Breast epithelium (tissue), 4 donors: Measurements from ENCODE around the gene STRA8. TPM values are rescaled to one million over a fixed set of nuclear protein-coding genes. Genes with fewer than 3 reads are reported as not detected.

Experiments
- DNase-seq, 2 donors: peaks; one replicate each; pipeline ENCODE4 v3.0.0-alpha.2; 2019; ENCODE audit warnings: low spot score in 2 of 2
- H3K27ac ChIP-seq, 2 donors: fragments of 200-600 bp; sonication (generic) in 1 of 2; one replicate each; pipeline ENCODE4 v1.5.1; 2016 to 2019; ENCODE audit warnings: mild to moderate bottlenecking in 1 of 2
- H3K27me3 ChIP-seq, 2 donors: fragments of 200-600 bp; sonication (generic) in 1 of 2; one replicate each; pipeline versions ENCODE4 v1.5.1 to v1.6.0; 2017 to 2019; ENCODE audit warnings: control low read depth in 1 of 2, mild to moderate bottlenecking in 1 of 2
- H3K36me3 ChIP-seq: fragments of 200-600 bp; one replicate; pipeline ENCODE4 v1.5.1; 2019
- H3K4me1 ChIP-seq, 2 donors: fragments of 200-600 bp; sonication (generic); one replicate each; pipeline ENCODE4 v1.5.1; 2016 to 2019; ENCODE audit warnings: control low read depth in 1 of 2
- H3K4me3 ChIP-seq, 3 donors: fragments of 200-600 bp; sonication (generic); 1 replicate in 2 of 3; 2 replicates in 1 of 3; pipeline ENCODE4 v1.5.1; 2016 to 2019; ENCODE audit warnings: mild to moderate bottlenecking in 3 of 3, moderate library complexity in 2 of 3
- H3K9me3 ChIP-seq, 2 donors: fragments of 200-600 bp; sonication (generic) in 1 of 2; one replicate each; pipeline ENCODE4 v1.5.1; 2016 to 2019; ENCODE audit warnings: control low read depth in 1 of 2
- POLR2A ChIP-seq: fragments of 450-650 bp; IDR thresholded peaks from one replicate; pipeline ENCODE4 v1.6.1; 2016; ENCODE audit warnings: antibody characterized with exemption, mild to moderate bottlenecking, moderate library complexity
- POLR2AphosphoS5 ChIP-seq, 3 donors: sonication (generic); formaldehyde crosslinking; IDR thresholded peaks; one replicate each; pipeline ENCODE4 v1.6.1; 2017; ENCODE audit warnings: antibody characterized with exemption in 3 of 3
- intact Hi-C: fragments of 100-400 bp; cut with DNase I; formaldehyde crosslinking; loops from one replicate; pipeline ENCODE4 v1.15.1; 2023; ENCODE audit warnings: low total_unique reads
- total RNA-seq, 3 donors: library from RNA; depleted of rRNA; stranded (reverse); fragments of >200 nt; gene quantifications; one replicate each; pipeline ENCODE4 v1.1.0, GENCODE V29; 2016
- TF ChIP-seq, protein P1 (sequence below), 3 donors: fragments of 450-650 bp; IDR thresholded peaks; one replicate each; pipeline ENCODE4 v1.5.1; 2016 to 2017; ENCODE audit warnings: antibody characterized with exemption in 3 of 3, mild to moderate bottlenecking in 3 of 3, moderate library complexity in 3 of 3

STRA8 gene
- total RNA-seq, 3 donors from 2014 or later: not detected

GRCh38 chr7:135274495-135275268 is 41.0 kb downstream of the STRA8 start:
- Histone ChIP-seq H3K4me1 (no peaks in the 10 kb centered on the region), H3K4me3 (no peak overlapping the region), H3K27me3 (no peaks in the 10 kb centered on the region), H3K9me3 (no peaks in the 10 kb centered on the region), H3K27ac (no peak overlapping the region), H3K36me3 (no peaks in the 10 kb centered on the region)
- intact Hi-C loops: no loop called here
- peak in 1 of 2 donors; percentile 62 for DNase-seq
- TF ChIP-seq, protein P1, sequence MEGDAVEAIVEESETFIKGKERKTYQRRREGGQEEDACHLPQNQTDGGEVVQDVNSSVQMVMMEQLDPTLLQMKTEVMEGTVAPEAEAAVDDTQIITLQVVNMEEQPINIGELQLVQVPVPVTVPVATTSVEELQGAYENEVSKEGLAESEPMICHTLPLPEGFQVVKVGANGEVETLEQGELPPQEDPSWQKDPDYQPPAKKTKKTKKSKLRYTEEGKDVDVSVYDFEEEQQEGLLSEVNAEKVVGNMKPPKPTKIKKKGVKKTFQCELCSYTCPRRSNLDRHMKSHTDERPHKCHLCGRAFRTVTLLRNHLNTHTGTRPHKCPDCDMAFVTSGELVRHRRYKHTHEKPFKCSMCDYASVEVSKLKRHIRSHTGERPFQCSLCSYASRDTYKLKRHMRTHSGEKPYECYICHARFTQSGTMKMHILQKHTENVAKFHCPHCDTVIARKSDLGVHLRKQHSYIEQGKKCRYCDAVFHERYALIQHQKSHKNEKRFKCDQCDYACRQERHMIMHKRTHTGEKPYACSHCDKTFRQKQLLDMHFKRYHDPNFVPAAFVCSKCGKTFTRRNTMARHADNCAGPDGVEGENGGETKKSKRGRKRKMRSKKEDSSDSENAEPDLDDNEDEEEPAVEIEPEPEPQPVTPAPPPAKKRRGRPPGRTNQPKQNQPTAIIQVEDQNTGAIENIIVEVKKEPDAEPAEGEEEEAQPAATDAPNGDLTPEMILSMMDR (IDR thresholded peaks at IDR 0.05): peak; percentile 57 to 81 (median 63)
- no peak for TF ChIP-seq POLR2A

GRCh38 chr7:135275971-135276580 is 42.4 kb downstream of the STRA8 start:
- no peak overlapping the region for H3K4me3 ChIP-seq
- intact Hi-C loops: no loop called here
- no peaks in the 10 kb centered on the region for H3K9me3 ChIP-seq
- TF ChIP-seq, protein P1 (IDR thresholded peaks at IDR 0.05): no peak
- no peak for TF ChIP-seq POLR2AphosphoS5 (IDR thresholded peaks at IDR 0.05)
- no peak for TF ChIP-seq POLR2A
- no peak overlapping the region for H3K27ac ChIP-seq
- no peaks in the 10 kb centered on the region for H3K27me3 ChIP-seq
- no peak for DNase-seq
- H3K36me3 ChIP-seq: no peaks in the 10 kb centered on the region
- no peaks in the 10 kb centered on the region for H3K4me1 ChIP-seq

DNA sequence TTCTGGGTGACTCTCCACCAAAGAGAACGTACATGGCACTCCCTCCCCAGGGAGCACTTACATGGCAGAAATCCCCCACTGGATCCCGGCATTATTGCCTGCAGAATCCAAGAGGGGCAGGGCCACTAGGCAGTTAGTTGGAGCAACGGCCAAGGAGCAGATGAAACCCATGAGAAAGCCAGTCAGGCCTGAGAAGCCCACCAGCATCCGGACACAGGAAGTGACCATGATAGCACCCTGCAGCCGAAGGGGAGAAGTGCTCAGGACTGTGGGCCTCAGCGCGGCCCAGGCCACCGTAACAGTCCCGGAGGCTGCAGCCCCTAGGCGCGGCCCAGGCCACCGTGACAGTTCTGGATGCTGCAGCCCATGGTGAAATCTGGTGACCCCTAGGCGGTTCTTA is 43.5 kb downstream of the STRA8 start:
- Histone ChIP-seq H3K36me3 (no peaks in the 10 kb centered on the region), H3K4me3 (no peak overlapping the region), H3K27ac (no peak overlapping the region), H3K9me3 (no peaks in the 10 kb centered on the region), H3K4me1 (peaks cover 0 to 8% of the 10 kb centered on the region in 2 donors), H3K27me3 (no peaks in the 10 kb centered on the region)
- no peak for DNase-seq
- intact Hi-C loops: no loop called here
- no peak for TF ChIP-seq POLR2A
- TF ChIP-seq, protein P1 (IDR thresholded peaks at IDR 0.05): no peak
- TF ChIP-seq POLR2AphosphoS5 (IDR thresholded peaks at IDR 0.05): no peak

DNA sequence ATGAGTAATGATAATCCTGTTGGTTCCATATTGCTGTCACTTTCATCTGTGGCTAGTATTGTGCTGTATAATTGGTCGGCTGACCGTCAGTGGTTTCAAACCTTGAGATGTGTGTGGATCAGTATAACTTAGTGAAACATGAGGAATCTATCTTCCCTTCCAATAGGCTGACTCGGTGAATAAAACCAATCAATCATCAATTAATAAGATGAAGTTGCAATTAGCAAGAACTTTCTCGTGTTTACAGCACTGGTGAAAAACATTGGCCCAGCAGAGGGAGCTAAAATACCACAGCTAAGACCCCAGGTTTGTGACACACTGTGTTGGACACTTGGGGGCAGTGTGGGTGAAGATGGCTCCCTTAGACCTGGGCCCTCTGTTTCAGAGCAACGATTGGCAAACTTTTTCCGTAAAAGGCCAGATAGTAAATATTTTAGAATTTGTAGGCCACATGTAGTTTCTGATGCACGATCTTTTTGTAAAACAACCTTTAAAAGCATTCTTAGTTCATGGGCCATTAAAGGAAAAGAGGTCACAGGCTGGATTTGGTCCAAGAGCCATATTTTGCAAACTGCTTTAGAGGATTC is 47.8 kb downstream of the STRA8 start:
- intact Hi-C loops: loop anchor here (10.0 kb wide), 1 partner anchor 363 kb away; no protein-coding TSS in a partner anchor
- DNase-seq: peak; percentile 68
- no peak overlapping the region for H3K4me3 ChIP-seq
- TF ChIP-seq, protein P1 (IDR thresholded peaks at IDR 0.05): peak; percentile 92 to 99 (median 94)
- TF ChIP-seq POLR2AphosphoS5 (IDR thresholded peaks at IDR 0.05) (peak in 1 of 3 donors; percentile 36), POLR2A (no peak)
- no peak overlapping the region for H3K27ac ChIP-seq
- peaks cover 0 to 8% of the 10 kb centered on the region in 2 donors for H3K4me1 ChIP-seq
- H3K36me3 ChIP-seq: no peaks in the 10 kb centered on the region
- no peaks in the 10 kb centered on the region for H3K9me3 ChIP-seq
- H3K27me3 ChIP-seq: no peaks in the 10 kb centered on the region
